Loucy (cell line): ENCODE measurements around the gene CYP26B1.

Experiments used
- H2AFZ ChIP-seq: fragments of 200-600 bp; sonication (generic); 2 replicates; pipeline ENCODE4 v1.6.0; 2016; ENCODE audit warnings: antibody characterized with exemption, mild to moderate bottlenecking, low read length, moderate library complexity
- H3F3A ChIP-seq: fragments of 200-600 bp; 2 replicates; pipeline ENCODE4 v1.6.0; 2016; ENCODE audit warnings: antibody characterized with exemption, low read depth, mild to moderate bottlenecking
- H3K27me3 ChIP-seq: fragments of 200-600 bp; sonication (generic); 2 replicates; pipeline ENCODE4 v1.6.1; 2014; ENCODE audit warnings: low read length, mild to moderate bottlenecking; ENCODE audit not compliant: insufficient read depth, poor library complexity, severe bottlenecking
- H3K36me3 ChIP-seq: fragments of 200-600 bp; sonication (generic); 2 replicates; pipeline ENCODE4 v1.6.1; 2016; ENCODE audit warnings: low read length; ENCODE audit not compliant: insufficient read depth
- H3K4me1 ChIP-seq: fragments of 200-600 bp; sonication (generic); 2 replicates; pipeline ENCODE4 v1.5.1; 2014; ENCODE audit warnings: low read length, mild to moderate bottlenecking; ENCODE audit not compliant: insufficient read depth, poor library complexity, severe bottlenecking
- H3K4me2 ChIP-seq: fragments of 200-600 bp; sonication (generic); 2 replicates; pipeline ENCODE4 v1.6.0; 2014; ENCODE audit warnings: antibody characterized with exemption, low read length, low read depth, mild to moderate bottlenecking; ENCODE audit not compliant: poor library complexity, severe bottlenecking
- H3K4me3 ChIP-seq: fragments of 200-600 bp; sonication (generic); 2 replicates; pipeline ENCODE4 v1.5.1; 2014; ENCODE audit warnings: low read length, mild to moderate bottlenecking, mixed read lengths; ENCODE audit not compliant: poor library complexity, severe bottlenecking
- H3K79me2 ChIP-seq: fragments of 200-600 bp; sonication (generic); 2 replicates; pipeline ENCODE4 v1.6.1; 2014; ENCODE audit warnings: low read length; ENCODE audit not compliant: insufficient read depth
- H3K9ac ChIP-seq: fragments of 200-600 bp; sonication (generic); 2 replicates; pipeline ENCODE4 v1.6.0; 2014; ENCODE audit warnings: mild to moderate bottlenecking, low read depth, low read length, moderate library complexity; ENCODE audit not compliant: poor library complexity, severe bottlenecking
- H3K9me2 ChIP-seq: fragments of 200-600 bp; sonication (generic); replicated peaks from 2 replicates; pipeline ENCODE4 v1.6.1; 2016; ENCODE audit warnings: low read depth, low read length, mixed read lengths
- H3K9me3 ChIP-seq: fragments of 200-600 bp; sonication (generic); 2 replicates; pipeline ENCODE4 v1.6.1; 2014; ENCODE audit warnings: mild to moderate bottlenecking, antibody characterized with exemption, low read length, low read depth; ENCODE audit not compliant: insufficient read depth
- H4K20me1 ChIP-seq: fragments of 200-600 bp; sonication (generic); 2 replicates; pipeline ENCODE4 v1.6.0; 2014; ENCODE audit warnings: antibody characterized with exemption, low read length, mild to moderate bottlenecking; ENCODE audit not compliant: insufficient read depth, poor library complexity, severe bottlenecking
- CTCF ChIP-seq: fragments of 200-600 bp; sonication (generic); conservative IDR thresholded peaks from 2 replicates; pipeline ENCODE4 v1.5.1; 2014; ENCODE audit warnings: mild to moderate bottlenecking, antibody characterized with exemption, low read length
- EZH2phosphoT487 ChIP-seq: fragments of 200-600 bp; IDR thresholded peaks from 2 replicates; pipeline ENCODE4 v1.6.1; 2018; ENCODE audit warnings: antibody characterized with exemption, mild to moderate bottlenecking, moderate library complexity, borderline replicate concordance

The CYP26B1 gene

GRCh38 chr2:72178551-72178950 is 30.9 kb upstream of the CYP26B1 start:
- no peaks in the 10 kb centered on the region for H3F3A ChIP-seq
- H3K79me2 ChIP-seq: no peaks in the 10 kb centered on the region
- TF ChIP-seq CTCF: no peak
- no peak for TF ChIP-seq EZH2phosphoT487
- no peaks in the 10 kb centered on the region for H4K20me1 ChIP-seq
- no peak overlapping the region for H3K4me2 ChIP-seq
- H3K4me1 ChIP-seq: no peaks in the 10 kb centered on the region
- no peaks in the 10 kb centered on the region for H3K9me2 ChIP-seq
- H3K27me3 ChIP-seq: no peaks in the 10 kb centered on the region
- no peak overlapping the region for H2AFZ ChIP-seq
- H3K9me3 ChIP-seq: no peaks in the 10 kb centered on the region
- H3K9ac ChIP-seq: no peak overlapping the region
- H3K36me3 ChIP-seq: peaks cover 3% of the 10 kb centered on the region; the same call in 1 of the 2 replicates
- no peak overlapping the region for H3K4me3 ChIP-seq

GRCh38 chr2:72176281-72176680 is 28.6 kb upstream of the CYP26B1 start:
- Histone ChIP-seq H3K9me2 (no peaks in the 10 kb centered on the region), H3K4me1 (no peaks in the 10 kb centered on the region), H3K4me3 (no peak overlapping the region), H3K36me3 (peaks cover 3% of the 10 kb centered on the region; the same call in 1 of the 2 replicates), H3K9me3 (no peaks in the 10 kb centered on the region), H3F3A (no peaks in the 10 kb centered on the region), H3K79me2 (no peaks in the 10 kb centered on the region), H4K20me1 (no peaks in the 10 kb centered on the region), H3K4me2 (no peak overlapping the region), H3K9ac (no peak overlapping the region), H2AFZ (no peak overlapping the region), H3K27me3 (no peaks in the 10 kb centered on the region)
- TF ChIP-seq EZH2phosphoT487 (no peak), CTCF (no peak)

- H3K4me1 ChIP-seq: no peaks in the 10 kb centered on the region
Observed at GRCh38 chr2:72175636-72176035, 28.0 kb upstream of the CYP26B1 start.

More at GRCh38 chr2:72175636-72176035, 28.0 kb upstream of the CYP26B1 start:
- Histone ChIP-seq H3K4me3 (no peak overlapping the region), H3K27me3 (no peaks in the 10 kb centered on the region), H3K79me2 (no peaks in the 10 kb centered on the region), H2AFZ (no peak overlapping the region), H3K9ac (no peak overlapping the region), H4K20me1 (no peaks in the 10 kb centered on the region), H3K9me3 (no peaks in the 10 kb centered on the region), H3K4me2 (no peak overlapping the region), H3F3A (no peaks in the 10 kb centered on the region), H3K9me2 (no peaks in the 10 kb centered on the region), H3K36me3 (peaks cover 3% of the 10 kb centered on the region; the same call in 1 of the 2 replicates)
- TF ChIP-seq EZH2phosphoT487: no peak
- TF ChIP-seq CTCF: no peak
